Caco-2 (cell line): ENCODE results near the gene GRK1. TPM values are rescaled to one million over a fixed set of nuclear protein-coding genes. Genes with fewer than 3 reads are reported as not detected.

Experiments used
- BruUV-seq: library from RNA; stranded (reverse); fragments of 400-500 nt; replicated peaks from 2 replicates; lab custom pipeline; 2021; lab: Mats Ljungman, UMichigan
- CTCF ChIA-PET: fragments of 300-600 bp; sonication (Branson Sonifier 250); formaldehyde crosslinking; loops from one replicate; lab custom pipeline; 2022; ENCODE audit warnings: antibody characterized with exemption; lab: Charles Lee
- POLR2A ChIA-PET: fragments of 300-600 bp; sonication (Branson Sonifier 250); formaldehyde crosslinking; loops from one replicate; lab custom pipeline; 2022; ENCODE audit warnings: antibody characterized with exemption; lab: Charles Lee
- DNase-seq, 2 experiments: peaks; one replicate each; pipeline versions ENCODE4 v3.0.0 to v3.0.0-alpha.2; 2020 to 2022
- H3K27me3 ChIP-seq: replicated peaks from 2 replicates; pipeline ENCODE4 v1.6.0; 2011; ENCODE audit warnings: low read length; ENCODE audit not compliant: control insufficient read depth, insufficient read depth
- H3K36me3 ChIP-seq: 2 replicates; pipeline ENCODE4 v1.5.1; 2011; ENCODE audit warnings: low read length; ENCODE audit not compliant: control insufficient read depth, insufficient read depth
- H3K4me1 ChIP-seq: fragments of 250-450 bp; sonication (Bioruptor Pico); 2 replicates; pipeline ENCODE4 v1.5.1; 2020; ENCODE audit warnings: mild to moderate bottlenecking
- H3K4me3 ChIP-seq: 2 replicates; pipeline ENCODE4 v1.5.1; 2011; ENCODE audit warnings: low read depth, mild to moderate bottlenecking, control low read depth, low read length
- H3K9me3 ChIP-seq: fragments of 250-450 bp; sonication (Bioruptor Pico); 2 replicates; pipeline ENCODE4 v1.5.1; 2020; ENCODE audit warnings: mild to moderate bottlenecking, moderate library complexity
- H3K27ac Mint-ChIP-seq: one replicate; pipeline ENCODE4 v1.8.0; 2022; ENCODE audit warnings: mixed read lengths; ENCODE audit not compliant: unreplicated experiment
- H3K27me3 Mint-ChIP-seq: one replicate; pipeline ENCODE4 v1.8.0; 2022; ENCODE audit warnings: mixed read lengths; ENCODE audit not compliant: insufficient read depth, unreplicated experiment
- H3K36me3 Mint-ChIP-seq: one replicate; pipeline ENCODE4 v1.8.0; 2022; ENCODE audit warnings: mild to moderate bottlenecking, mixed read lengths; ENCODE audit not compliant: insufficient read depth, unreplicated experiment
- H3K4me1 Mint-ChIP-seq: one replicate; pipeline ENCODE4 v1.8.0; 2022; ENCODE audit warnings: low read depth, mixed read lengths; ENCODE audit not compliant: unreplicated experiment
- H3K4me3 Mint-ChIP-seq: one replicate; pipeline ENCODE4 v1.8.0; 2022; ENCODE audit warnings: mild to moderate bottlenecking, moderate library complexity, mixed read lengths; ENCODE audit not compliant: unreplicated experiment
- H3K9me3 Mint-ChIP-seq: one replicate; pipeline ENCODE4 v1.8.0; 2022; ENCODE audit warnings: mixed read lengths; ENCODE audit not compliant: unreplicated experiment
- intact Hi-C: fragments of 100-400 bp; cut with micrococcal nuclease; formaldehyde crosslinking; loops from one replicate; pipeline ENCODE4 v1.10.0; 2022; ENCODE audit not compliant: unreplicated experiment
- total RNA-seq: library from RNA; stranded (reverse); gene quantifications from 2 replicates; pipeline ENCODE4 v1.2.3, GENCODE V29; 2022
- TF ChIP-seq, protein P1 (sequence below), 2 experiments: fragments of 200-600 bp in 1 of 2; IDR thresholded peaks; 1 replicate in 1 of 2; 2 replicates in 1 of 2; pipeline versions ENCODE4 v1.5.1 to v1.8.0; 2011 to 2022; ENCODE audit warnings: antibody characterized with exemption in 1 of 2, control low read depth in 1 of 2, inconsistent platforms in 1 of 2, low read depth in 1 of 2, low read length in 1 of 2, mild to moderate bottlenecking in 1 of 2, moderate library complexity in 1 of 2; ENCODE audit not compliant: insufficient read depth in 1 of 2, severe bottlenecking in 1 of 2, unreplicated experiment in 1 of 2

Gene GRK1
- total RNA-seq, 1 experiment from 2014 or later = not detected

DNA sequence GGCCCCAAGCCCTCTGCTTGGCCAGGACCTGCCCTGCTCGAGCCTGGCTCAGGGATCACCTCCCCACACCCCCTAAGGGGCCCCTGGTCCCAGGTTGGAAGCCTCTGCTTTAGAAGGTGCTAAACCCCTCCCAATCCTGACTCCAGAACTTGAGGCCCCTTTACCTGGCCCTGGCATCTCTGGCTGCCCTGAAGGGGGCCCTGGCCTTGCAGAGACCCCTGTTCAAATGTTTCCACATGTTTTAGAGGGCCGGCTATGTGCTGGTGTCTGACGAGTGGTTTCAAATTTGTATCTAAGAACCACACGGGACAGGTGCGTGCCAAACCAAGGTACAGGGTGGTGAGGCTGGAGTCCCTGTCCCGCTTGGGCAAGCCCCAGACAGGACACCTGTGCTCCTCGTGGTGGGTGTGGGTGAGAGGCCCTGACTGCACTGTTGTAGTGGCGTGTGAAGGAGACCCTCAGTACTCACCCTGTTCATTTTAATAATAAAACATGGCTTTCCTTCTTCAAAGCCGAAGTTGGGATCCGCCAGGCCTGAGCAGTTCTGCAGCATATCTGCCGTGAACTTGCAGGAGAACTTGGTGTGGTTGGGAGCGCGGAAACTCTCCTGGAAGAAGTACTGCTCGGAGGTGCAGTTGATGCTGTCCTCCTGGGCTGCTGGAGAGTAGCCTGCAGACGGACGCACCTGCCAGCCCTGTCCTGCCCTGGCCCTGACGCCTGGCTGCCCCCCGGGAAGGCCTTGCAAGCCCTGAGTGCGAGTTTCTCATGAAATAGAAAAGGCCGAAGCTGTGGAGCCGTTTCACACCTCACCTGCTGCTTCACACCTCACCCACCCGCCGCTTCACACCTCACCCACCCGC, 14.4 kb upstream of the GRK1 start:
- no peaks in the 10 kb centered on the region for H3K9me3 ChIP-seq
- no peaks in the 10 kb centered on the region for H3K4me1 ChIP-seq
- TF ChIP-seq, protein P1, sequence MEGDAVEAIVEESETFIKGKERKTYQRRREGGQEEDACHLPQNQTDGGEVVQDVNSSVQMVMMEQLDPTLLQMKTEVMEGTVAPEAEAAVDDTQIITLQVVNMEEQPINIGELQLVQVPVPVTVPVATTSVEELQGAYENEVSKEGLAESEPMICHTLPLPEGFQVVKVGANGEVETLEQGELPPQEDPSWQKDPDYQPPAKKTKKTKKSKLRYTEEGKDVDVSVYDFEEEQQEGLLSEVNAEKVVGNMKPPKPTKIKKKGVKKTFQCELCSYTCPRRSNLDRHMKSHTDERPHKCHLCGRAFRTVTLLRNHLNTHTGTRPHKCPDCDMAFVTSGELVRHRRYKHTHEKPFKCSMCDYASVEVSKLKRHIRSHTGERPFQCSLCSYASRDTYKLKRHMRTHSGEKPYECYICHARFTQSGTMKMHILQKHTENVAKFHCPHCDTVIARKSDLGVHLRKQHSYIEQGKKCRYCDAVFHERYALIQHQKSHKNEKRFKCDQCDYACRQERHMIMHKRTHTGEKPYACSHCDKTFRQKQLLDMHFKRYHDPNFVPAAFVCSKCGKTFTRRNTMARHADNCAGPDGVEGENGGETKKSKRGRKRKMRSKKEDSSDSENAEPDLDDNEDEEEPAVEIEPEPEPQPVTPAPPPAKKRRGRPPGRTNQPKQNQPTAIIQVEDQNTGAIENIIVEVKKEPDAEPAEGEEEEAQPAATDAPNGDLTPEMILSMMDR (IDR thresholded peaks at IDR 0.05; ENCODE audit: insufficient read depth in 1 of 2, low read depth in 1 of 2, low read length in 1 of 2, severe bottlenecking in 1 of 2, unreplicated experiment in 1 of 2) = no peak
- peak in 1 of 2 experiments; percentile 29 for DNase-seq
- no peak overlapping the region for H3K4me3 ChIP-seq
- Mint-ChIP-seq H3K4me3 (no peak overlapping the region), H3K36me3 (peaks cover 9% of the 10 kb centered on the region), H3K9me3 (no peaks in the 10 kb centered on the region), H3K27ac (no peak overlapping the region), H3K4me1 (no peaks in the 10 kb centered on the region), H3K27me3 (no peaks in the 10 kb centered on the region)
- CTCF ChIA-PET = interaction anchor here (0.6 kb wide), 1 partner anchor 642 kb away, joined by 3 read pairs; no protein-coding TSS in a partner anchor
- H3K27me3 ChIP-seq = no peaks in the 10 kb centered on the region
- BruUV-seq = no TSS peak
- POLR2A ChIA-PET = no interaction called here
- no peaks in the 10 kb centered on the region for H3K36me3 ChIP-seq
- intact Hi-C loops = no loop called here

DNA sequence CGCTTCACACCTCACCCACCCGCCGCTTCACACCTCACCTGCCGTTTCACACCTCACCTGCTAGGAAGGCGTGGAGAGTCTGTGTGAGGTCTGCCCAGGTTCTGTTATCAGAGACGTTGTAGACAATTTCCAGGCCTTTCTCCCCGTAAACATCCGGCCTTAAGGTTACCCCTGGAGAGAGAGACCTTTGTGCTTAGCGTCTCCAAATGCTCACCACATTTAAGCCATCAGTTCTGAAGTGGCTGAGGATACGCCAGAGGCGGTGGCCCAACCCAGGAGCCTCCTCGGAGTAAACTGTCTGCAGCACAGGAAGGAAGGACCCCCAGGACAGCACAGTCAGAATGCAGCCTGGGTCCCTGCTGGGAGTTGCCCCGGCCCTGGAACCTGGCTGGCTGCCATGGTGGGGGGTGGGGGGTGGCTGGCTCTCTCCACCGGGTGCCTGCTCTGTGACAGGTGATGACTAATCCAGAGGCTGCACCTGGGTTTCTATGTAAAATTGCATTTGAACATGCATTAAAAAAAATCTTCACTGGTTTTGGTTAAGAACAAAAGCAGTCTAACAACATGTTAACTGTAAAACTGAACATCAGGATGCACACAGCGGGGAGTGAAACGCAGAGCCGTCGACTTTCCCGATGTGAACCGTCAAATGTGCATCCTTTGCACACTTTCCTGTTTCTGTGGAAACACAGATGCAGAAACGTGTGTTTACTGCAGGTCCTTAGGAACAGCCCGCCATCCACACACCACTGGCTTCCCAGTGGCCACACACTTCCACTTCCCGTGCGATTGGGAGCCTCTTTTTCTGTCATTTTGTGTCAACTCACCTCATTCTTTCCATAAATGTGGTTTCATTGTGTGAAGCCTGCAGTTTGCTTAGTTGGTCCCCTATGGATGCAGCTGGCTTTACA, 13.5 kb upstream of the GRK1 start:
- Mint-ChIP-seq H3K9me3 (no peaks in the 10 kb centered on the region), H3K4me1 (no peaks in the 10 kb centered on the region), H3K27me3 (no peaks in the 10 kb centered on the region), H3K4me3 (no peak overlapping the region), H3K27ac (no peak overlapping the region), H3K36me3 (no peaks in the 10 kb centered on the region)
- H3K4me3 ChIP-seq = no peak overlapping the region
- TF ChIP-seq, protein P1 (IDR thresholded peaks at IDR 0.05; ENCODE audit: insufficient read depth in 1 of 2, low read depth in 1 of 2, low read length in 1 of 2, severe bottlenecking in 1 of 2, unreplicated experiment in 1 of 2) = no peak
- no peaks in the 10 kb centered on the region for H3K36me3 ChIP-seq
- no peaks in the 10 kb centered on the region for H3K27me3 ChIP-seq
- H3K4me1 ChIP-seq = no peaks in the 10 kb centered on the region
- intact Hi-C loops = no loop called here
- H3K9me3 ChIP-seq = no peaks in the 10 kb centered on the region
- POLR2A ChIA-PET = no interaction called here
- peak in 1 of 2 experiments; percentile 22 for DNase-seq
- BruUV-seq = no TSS peak
- CTCF ChIA-PET = no interaction called here

DNA sequence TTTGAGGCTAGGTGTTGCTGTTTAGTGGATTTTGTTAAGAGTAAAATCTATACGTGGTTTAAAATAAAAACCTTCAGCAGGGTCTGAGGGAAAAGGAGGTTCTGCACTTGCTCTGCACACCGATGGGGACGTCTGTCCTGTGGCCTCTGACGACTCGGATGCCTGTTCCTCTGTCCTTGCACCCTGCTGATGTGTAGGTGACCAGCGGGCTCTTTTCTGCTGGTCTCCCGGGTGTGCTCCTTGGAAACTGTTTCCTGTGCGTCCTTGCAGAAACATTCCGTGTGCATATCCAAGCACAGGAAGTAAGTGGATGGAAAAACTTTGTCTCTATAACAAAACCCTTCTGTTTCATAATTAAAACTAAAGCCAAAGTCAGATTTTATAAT, 12.9 kb upstream of the GRK1 start:
- H3K4me3 ChIP-seq = no peak overlapping the region
- H3K27me3 Mint-ChIP-seq = no peaks in the 10 kb centered on the region
- no peak overlapping the region for H3K27ac Mint-ChIP-seq
- no TSS peak for BruUV-seq
- no peaks in the 10 kb centered on the region for H3K36me3 Mint-ChIP-seq
- intact Hi-C loops = no loop called here
- H3K9me3 Mint-ChIP-seq = no peaks in the 10 kb centered on the region
- no peaks in the 10 kb centered on the region for H3K27me3 ChIP-seq
- ChIA-PET CTCF (no interaction called here), POLR2A (no interaction called here)
- H3K4me3 Mint-ChIP-seq = no peak overlapping the region
- no peaks in the 10 kb centered on the region for H3K36me3 ChIP-seq
- TF ChIP-seq, protein P1 (IDR thresholded peaks at IDR 0.05; ENCODE audit: insufficient read depth in 1 of 2, low read depth in 1 of 2, low read length in 1 of 2, severe bottlenecking in 1 of 2, unreplicated experiment in 1 of 2) = no peak
- H3K4me1 Mint-ChIP-seq = no peaks in the 10 kb centered on the region
- peak in 1 of 2 experiments; percentile 4 for DNase-seq
- no peaks in the 10 kb centered on the region for H3K9me3 ChIP-seq
- no peaks in the 10 kb centered on the region for H3K4me1 ChIP-seq
